Caco-2 (cell line): ENCODE measurements around the gene ITGA7. TPM values are rescaled to one million over a fixed set of nuclear protein-coding genes. Genes with fewer than 3 reads are reported as not detected.

Experiments
- BruUV-seq: library from RNA; stranded (reverse); fragments of 400-500 nt; replicated peaks from 2 replicates; lab custom pipeline; 2021; lab: Mats Ljungman, UMichigan
- CTCF ChIA-PET: fragments of 300-600 bp; sonication (Branson Sonifier 250); formaldehyde crosslinking; loops from one replicate; lab custom pipeline; 2022; ENCODE audit warnings: antibody characterized with exemption; lab: Charles Lee
- POLR2A ChIA-PET: fragments of 300-600 bp; sonication (Branson Sonifier 250); formaldehyde crosslinking; loops from one replicate; lab custom pipeline; 2022; ENCODE audit warnings: antibody characterized with exemption; lab: Charles Lee
- DNase-seq, 2 experiments: peaks; one replicate each; pipeline versions ENCODE4 v3.0.0 to v3.0.0-alpha.2; 2020 to 2022
- H3K27me3 ChIP-seq: replicated peaks from 2 replicates; pipeline ENCODE4 v1.6.0; 2011; ENCODE audit warnings: low read length; ENCODE audit not compliant: control insufficient read depth, insufficient read depth
- H3K36me3 ChIP-seq: 2 replicates; pipeline ENCODE4 v1.5.1; 2011; ENCODE audit warnings: low read length; ENCODE audit not compliant: control insufficient read depth, insufficient read depth
- H3K4me1 ChIP-seq: fragments of 250-450 bp; sonication (Bioruptor Pico); 2 replicates; pipeline ENCODE4 v1.5.1; 2020; ENCODE audit warnings: mild to moderate bottlenecking
- H3K4me3 ChIP-seq: 2 replicates; pipeline ENCODE4 v1.5.1; 2011; ENCODE audit warnings: low read depth, mild to moderate bottlenecking, control low read depth, low read length
- H3K9me3 ChIP-seq: fragments of 250-450 bp; sonication (Bioruptor Pico); 2 replicates; pipeline ENCODE4 v1.5.1; 2020; ENCODE audit warnings: mild to moderate bottlenecking, moderate library complexity
- H3K27ac Mint-ChIP-seq: one replicate; pipeline ENCODE4 v1.8.0; 2022; ENCODE audit warnings: mixed read lengths; ENCODE audit not compliant: unreplicated experiment
- H3K27me3 Mint-ChIP-seq: one replicate; pipeline ENCODE4 v1.8.0; 2022; ENCODE audit warnings: mixed read lengths; ENCODE audit not compliant: insufficient read depth, unreplicated experiment
- H3K36me3 Mint-ChIP-seq: one replicate; pipeline ENCODE4 v1.8.0; 2022; ENCODE audit warnings: mild to moderate bottlenecking, mixed read lengths; ENCODE audit not compliant: insufficient read depth, unreplicated experiment
- H3K4me1 Mint-ChIP-seq: one replicate; pipeline ENCODE4 v1.8.0; 2022; ENCODE audit warnings: low read depth, mixed read lengths; ENCODE audit not compliant: unreplicated experiment
- H3K4me3 Mint-ChIP-seq: one replicate; pipeline ENCODE4 v1.8.0; 2022; ENCODE audit warnings: mild to moderate bottlenecking, moderate library complexity, mixed read lengths; ENCODE audit not compliant: unreplicated experiment
- H3K9me3 Mint-ChIP-seq: one replicate; pipeline ENCODE4 v1.8.0; 2022; ENCODE audit warnings: mixed read lengths; ENCODE audit not compliant: unreplicated experiment
- intact Hi-C: fragments of 100-400 bp; cut with micrococcal nuclease; formaldehyde crosslinking; loops from one replicate; pipeline ENCODE4 v1.10.0; 2022; ENCODE audit not compliant: unreplicated experiment
- total RNA-seq: library from RNA; stranded (reverse); gene quantifications from 2 replicates; pipeline ENCODE4 v1.2.3, GENCODE V29; 2022
- TF ChIP-seq, protein P1 (sequence below), 2 experiments: fragments of 200-600 bp in 1 of 2; IDR thresholded peaks; 1 replicate in 1 of 2; 2 replicates in 1 of 2; pipeline versions ENCODE4 v1.5.1 to v1.8.0; 2011 to 2022; ENCODE audit warnings: antibody characterized with exemption in 1 of 2, control low read depth in 1 of 2, inconsistent platforms in 1 of 2, low read depth in 1 of 2, low read length in 1 of 2, mild to moderate bottlenecking in 1 of 2, moderate library complexity in 1 of 2; ENCODE audit not compliant: insufficient read depth in 1 of 2, severe bottlenecking in 1 of 2, unreplicated experiment in 1 of 2

The ITGA7 gene
- total RNA-seq, 1 experiment from 2014 or later, result 46.1 TPM

DNA sequence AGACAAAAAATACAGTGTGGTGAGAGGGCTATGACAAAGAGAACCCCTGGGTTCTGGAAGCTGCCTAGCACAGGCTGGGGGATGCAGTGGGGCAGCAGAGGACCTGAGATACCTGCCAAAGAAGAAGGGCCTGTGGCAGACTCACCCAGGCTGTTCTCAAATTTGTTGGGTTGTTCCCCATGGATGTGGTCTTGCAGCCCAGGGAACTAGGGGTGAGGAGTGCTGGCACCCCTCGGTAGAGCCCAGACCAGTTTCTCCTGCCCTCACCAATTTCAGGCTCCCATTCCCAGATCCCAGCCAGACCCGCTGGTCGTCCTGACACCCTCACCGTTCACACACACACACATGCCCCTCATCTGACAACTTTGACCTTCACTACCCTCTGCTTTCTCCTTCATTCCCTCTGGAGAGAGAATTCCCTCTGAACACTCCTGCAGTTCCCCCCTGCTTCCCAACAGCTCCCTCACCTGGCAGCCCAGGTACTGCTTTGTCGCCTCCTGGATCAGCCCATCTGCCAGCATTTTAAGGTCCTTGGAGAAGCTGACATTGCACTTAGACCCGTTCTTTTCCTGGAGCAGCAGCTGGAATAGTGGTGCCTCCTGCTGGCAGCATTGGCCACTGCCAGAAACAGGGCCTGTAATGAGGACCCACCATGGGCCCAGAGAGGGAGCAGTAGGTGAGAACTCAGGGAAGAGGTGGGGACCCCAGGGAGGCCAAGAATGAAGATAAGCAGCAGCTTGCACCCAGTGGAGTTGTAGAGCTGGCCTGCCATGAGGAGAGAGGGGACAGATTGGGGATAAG lies 29.3 kb upstream of the ITGA7 start:
- no peaks in the 10 kb centered on the region for H3K36me3 ChIP-seq
- TF ChIP-seq, protein P1, sequence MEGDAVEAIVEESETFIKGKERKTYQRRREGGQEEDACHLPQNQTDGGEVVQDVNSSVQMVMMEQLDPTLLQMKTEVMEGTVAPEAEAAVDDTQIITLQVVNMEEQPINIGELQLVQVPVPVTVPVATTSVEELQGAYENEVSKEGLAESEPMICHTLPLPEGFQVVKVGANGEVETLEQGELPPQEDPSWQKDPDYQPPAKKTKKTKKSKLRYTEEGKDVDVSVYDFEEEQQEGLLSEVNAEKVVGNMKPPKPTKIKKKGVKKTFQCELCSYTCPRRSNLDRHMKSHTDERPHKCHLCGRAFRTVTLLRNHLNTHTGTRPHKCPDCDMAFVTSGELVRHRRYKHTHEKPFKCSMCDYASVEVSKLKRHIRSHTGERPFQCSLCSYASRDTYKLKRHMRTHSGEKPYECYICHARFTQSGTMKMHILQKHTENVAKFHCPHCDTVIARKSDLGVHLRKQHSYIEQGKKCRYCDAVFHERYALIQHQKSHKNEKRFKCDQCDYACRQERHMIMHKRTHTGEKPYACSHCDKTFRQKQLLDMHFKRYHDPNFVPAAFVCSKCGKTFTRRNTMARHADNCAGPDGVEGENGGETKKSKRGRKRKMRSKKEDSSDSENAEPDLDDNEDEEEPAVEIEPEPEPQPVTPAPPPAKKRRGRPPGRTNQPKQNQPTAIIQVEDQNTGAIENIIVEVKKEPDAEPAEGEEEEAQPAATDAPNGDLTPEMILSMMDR (IDR thresholded peaks at IDR 0.05; ENCODE audit: insufficient read depth in 1 of 2, low read depth in 1 of 2, low read length in 1 of 2, severe bottlenecking in 1 of 2, unreplicated experiment in 1 of 2), result peak; percentile 67 to 81
- Mint-ChIP-seq H3K4me1 (peaks cover 18% of the 10 kb centered on the region), H3K9me3 (no peaks in the 10 kb centered on the region), H3K27ac (no peak overlapping the region), H3K4me3 (peak overlapping the region; percentile 77), H3K27me3 (no peaks in the 10 kb centered on the region), H3K36me3 (no peaks in the 10 kb centered on the region)
- BruUV-seq, result no TSS peak
- intact Hi-C loops, result loop anchor here (1.0 kb wide), 3 partner anchors 13 to 78 kb away; a partner anchor contains a TSS
- POLR2A ChIA-PET, result no interaction called here
- DNase-seq, result peak; percentile 81 to 85
- no peaks in the 10 kb centered on the region for H3K9me3 ChIP-seq
- H3K27me3 ChIP-seq, result no peaks in the 10 kb centered on the region
- H3K4me3 ChIP-seq, result no peak overlapping the region
- peaks cover 11% of the 10 kb centered on the region for H3K4me1 ChIP-seq
- CTCF ChIA-PET, result interaction anchor here (0.5 to 3.8 kb wide), 17 partner anchors 8 to 466 kb away, joined by 3 to 37 read pairs (median 11); partner anchors contain the start of genes CD63, DNAJC14, ORMDL2 and PYM1

DNA sequence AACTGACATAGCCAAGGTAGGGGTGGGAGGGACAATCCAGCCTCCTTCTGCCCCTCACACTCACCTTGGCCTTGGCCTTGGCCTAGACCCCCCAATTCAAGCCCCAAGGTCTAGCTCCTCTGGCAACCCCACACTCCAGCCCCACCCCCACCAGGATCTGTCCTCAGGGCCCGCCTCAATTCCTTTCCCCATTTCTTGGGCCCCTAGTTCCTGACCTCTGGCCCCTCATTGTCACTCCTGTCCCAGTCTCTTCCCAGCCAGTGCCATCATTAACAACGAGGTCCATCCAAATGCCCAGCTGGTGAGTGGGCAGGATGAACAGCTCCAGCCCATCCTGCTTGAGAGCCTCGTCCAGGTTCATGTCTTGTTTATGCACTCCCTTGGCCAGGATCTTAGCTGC lies 28.4 kb upstream of the ITGA7 start:
- Mint-ChIP-seq H3K9me3 (no peaks in the 10 kb centered on the region), H3K27ac (no peak overlapping the region), H3K27me3 (no peaks in the 10 kb centered on the region), H3K4me3 (no peak overlapping the region), H3K4me1 (peaks cover 16% of the 10 kb centered on the region), H3K36me3 (no peaks in the 10 kb centered on the region)
- ChIA-PET POLR2A (no interaction called here), CTCF (interaction anchor here (0.5 to 3.8 kb wide), 3 partner anchors 11 to 54 kb away, joined by 3 to 35 read pairs (median 21); a partner anchor contains a TSS)
- BruUV-seq, result no TSS peak
- Histone ChIP-seq H3K27me3 (no peaks in the 10 kb centered on the region), H3K9me3 (no peaks in the 10 kb centered on the region), H3K4me3 (no peak overlapping the region), H3K4me1 (peaks cover 11% of the 10 kb centered on the region), H3K36me3 (no peaks in the 10 kb centered on the region)
- TF ChIP-seq, protein P1 (IDR thresholded peaks at IDR 0.05; ENCODE audit: insufficient read depth in 1 of 2, low read depth in 1 of 2, low read length in 1 of 2, severe bottlenecking in 1 of 2, unreplicated experiment in 1 of 2), result no peak
- intact Hi-C loops, result no loop called here
- no peak for DNase-seq

DNA sequence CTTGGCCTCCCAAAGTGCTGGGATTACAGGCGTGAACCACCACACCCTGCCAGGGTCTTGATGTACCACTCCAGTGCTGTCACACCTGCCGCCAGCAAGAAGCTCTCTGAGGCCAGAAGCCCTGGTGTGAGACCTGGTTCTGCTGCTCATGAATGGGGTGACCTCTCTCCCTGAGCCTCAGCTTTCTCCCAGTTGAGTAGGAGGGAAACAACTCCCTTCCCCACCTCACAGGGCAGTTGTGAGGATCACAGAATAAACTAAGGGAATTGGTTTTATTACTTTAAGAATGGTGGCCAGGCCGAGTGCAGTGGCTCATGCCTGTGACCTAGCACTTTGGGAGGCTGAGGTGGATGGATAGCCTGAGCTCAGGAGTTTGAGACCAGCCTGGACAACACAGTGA lies 26.9 kb upstream of the ITGA7 start:
- H3K4me1 ChIP-seq, result peaks cover 16% of the 10 kb centered on the region
- Mint-ChIP-seq H3K4me1 (peaks cover 27% of the 10 kb centered on the region), H3K9me3 (no peaks in the 10 kb centered on the region), H3K36me3 (peaks cover 6% of the 10 kb centered on the region), H3K27me3 (no peaks in the 10 kb centered on the region), H3K27ac (no peak overlapping the region), H3K4me3 (no peak overlapping the region)
- CTCF ChIA-PET, result no interaction called here
- no peak for DNase-seq
- BruUV-seq, result no TSS peak
- no peaks in the 10 kb centered on the region for H3K27me3 ChIP-seq
- H3K4me3 ChIP-seq, result no peak overlapping the region
- no peaks in the 10 kb centered on the region for H3K9me3 ChIP-seq
- TF ChIP-seq, protein P1 (IDR thresholded peaks at IDR 0.05; ENCODE audit: insufficient read depth in 1 of 2, low read depth in 1 of 2, low read length in 1 of 2, severe bottlenecking in 1 of 2, unreplicated experiment in 1 of 2), result no peak
- POLR2A ChIA-PET, result no interaction called here
- intact Hi-C loops, result no loop called here
- H3K36me3 ChIP-seq, result no peaks in the 10 kb centered on the region
